ENCODE data around the gene TNFSF15.

Gene TNFSF15

DNA sequence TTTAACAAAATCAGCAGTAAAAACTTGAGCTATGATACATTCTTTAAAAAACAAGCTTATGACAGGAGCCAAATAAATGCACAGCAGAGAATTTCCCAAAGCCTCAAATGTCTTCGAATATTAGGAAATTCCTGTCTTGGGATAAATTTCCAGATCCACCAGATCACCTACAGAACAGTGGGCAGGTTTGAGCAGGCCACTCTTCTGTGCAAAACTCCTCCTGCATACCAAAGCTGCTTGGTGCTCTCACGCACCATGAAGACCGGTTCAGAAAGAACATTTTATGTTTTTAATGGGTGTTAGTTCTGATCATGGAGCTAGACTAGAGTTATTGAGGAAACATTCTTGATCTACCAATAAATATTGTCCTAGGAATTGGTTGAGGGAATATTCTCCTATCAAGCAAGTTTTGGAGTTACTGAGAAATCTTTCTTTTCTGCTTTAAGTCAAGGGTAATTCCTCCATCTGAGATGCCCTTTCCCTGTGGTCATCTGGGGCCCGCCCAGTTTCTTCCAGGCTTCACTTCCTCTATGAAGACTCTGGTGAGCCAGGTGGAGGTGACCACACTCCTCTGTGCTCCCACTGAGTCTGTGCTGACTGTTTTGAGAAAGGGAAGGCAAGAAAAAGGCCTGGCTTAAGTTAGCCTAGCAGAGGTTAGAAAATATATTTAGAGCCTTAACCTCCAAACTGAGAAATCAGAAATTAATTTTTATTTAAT lies 17.9 kb downstream of the TNFSF15 start:
- H3K4me3 Mint-ChIP-seq: no peak overlapping the region
- H3K27me3 Mint-ChIP-seq (ENCODE audit: low read depth): peaks cover 4% of the 10 kb centered on the region
- peaks cover 3% of the 10 kb centered on the region for H3K9me3 Mint-ChIP-seq
- H3K4me1 Mint-ChIP-seq (ENCODE audit: low read depth): peaks cover under 1% of the 10 kb centered on the region
- H3K27ac Mint-ChIP-seq: no peak overlapping the region
- peaks cover 29% of the 10 kb centered on the region for H3K36me3 Mint-ChIP-seq (ENCODE audit: low read depth)

DNA sequence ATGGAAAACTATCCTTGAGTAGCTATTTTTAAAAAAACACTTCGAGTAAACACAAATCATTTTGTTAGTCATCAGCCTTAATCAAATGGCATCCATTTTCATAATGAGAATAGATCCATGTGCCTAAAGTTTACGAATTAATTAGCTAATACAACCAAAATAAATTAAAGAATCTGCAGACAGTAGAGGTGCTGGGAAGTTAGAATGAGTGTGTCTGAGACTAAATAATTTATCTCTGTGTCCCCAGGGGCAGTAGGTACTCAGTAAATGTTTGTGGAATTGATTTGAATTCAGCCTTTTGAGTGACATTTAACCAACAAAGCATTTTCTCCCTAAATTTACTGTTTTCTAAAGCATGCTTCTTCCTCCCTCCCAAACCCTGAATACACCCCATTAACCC lies 18.6 kb downstream of the TNFSF15 start:
- H3K27me3 Mint-ChIP-seq (ENCODE audit: low read depth): peaks cover 4% of the 10 kb centered on the region
- H3K27ac Mint-ChIP-seq: no peak overlapping the region
- peaks cover 3% of the 10 kb centered on the region for H3K9me3 Mint-ChIP-seq
- no peak overlapping the region for H3K4me3 Mint-ChIP-seq
- peaks cover 24% of the 10 kb centered on the region for H3K36me3 Mint-ChIP-seq (ENCODE audit: low read depth)
- H3K4me1 Mint-ChIP-seq (ENCODE audit: low read depth): peaks cover 4% of the 10 kb centered on the region

DNA sequence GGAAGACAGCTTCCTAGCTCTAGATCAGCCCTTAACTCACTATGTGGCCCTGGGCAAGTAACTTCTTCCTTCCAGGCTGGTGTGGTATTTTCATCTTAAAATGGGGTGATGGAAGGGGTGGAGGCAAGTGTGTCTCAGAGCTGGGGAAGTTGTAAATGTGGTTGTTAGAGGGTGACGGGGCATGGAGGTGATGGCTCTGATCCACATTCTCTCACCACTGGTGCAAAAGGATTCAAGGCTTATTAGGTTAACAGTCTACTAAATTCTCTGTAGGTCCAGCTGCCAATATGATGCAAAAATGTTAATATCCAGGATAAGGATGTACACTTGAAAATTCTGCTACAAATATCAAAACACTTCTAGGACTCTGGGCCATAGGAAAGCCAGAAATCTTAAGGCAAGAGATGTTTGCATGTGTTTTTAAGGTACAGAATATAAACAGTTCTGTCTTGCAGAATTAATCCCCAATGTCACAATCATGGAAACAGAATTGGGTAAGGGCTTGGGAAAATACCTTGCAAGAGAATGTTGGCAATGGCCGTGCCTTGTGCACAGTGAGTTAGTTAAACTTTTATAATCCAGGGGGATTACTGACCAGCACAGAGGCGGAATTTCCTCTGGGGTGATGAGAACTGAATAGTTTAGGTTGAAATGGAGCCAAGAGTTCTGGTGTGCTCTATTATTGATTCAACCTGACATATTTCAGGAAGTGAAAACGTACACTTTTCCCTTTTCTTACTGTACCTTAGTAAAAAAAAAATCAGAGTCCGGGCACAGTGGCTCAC lies 19.8 kb downstream of the TNFSF15 start:
- Mint-ChIP-seq H3K27me3 (ENCODE audit: low read depth) (peaks cover 4% of the 10 kb centered on the region), H3K4me1 (ENCODE audit: low read depth) (peaks cover 4% of the 10 kb centered on the region), H3K36me3 (ENCODE audit: low read depth) (peaks cover 16% of the 10 kb centered on the region), H3K27ac (no peak overlapping the region), H3K4me3 (no peak overlapping the region), H3K9me3 (no peaks in the 10 kb centered on the region)

DNA sequence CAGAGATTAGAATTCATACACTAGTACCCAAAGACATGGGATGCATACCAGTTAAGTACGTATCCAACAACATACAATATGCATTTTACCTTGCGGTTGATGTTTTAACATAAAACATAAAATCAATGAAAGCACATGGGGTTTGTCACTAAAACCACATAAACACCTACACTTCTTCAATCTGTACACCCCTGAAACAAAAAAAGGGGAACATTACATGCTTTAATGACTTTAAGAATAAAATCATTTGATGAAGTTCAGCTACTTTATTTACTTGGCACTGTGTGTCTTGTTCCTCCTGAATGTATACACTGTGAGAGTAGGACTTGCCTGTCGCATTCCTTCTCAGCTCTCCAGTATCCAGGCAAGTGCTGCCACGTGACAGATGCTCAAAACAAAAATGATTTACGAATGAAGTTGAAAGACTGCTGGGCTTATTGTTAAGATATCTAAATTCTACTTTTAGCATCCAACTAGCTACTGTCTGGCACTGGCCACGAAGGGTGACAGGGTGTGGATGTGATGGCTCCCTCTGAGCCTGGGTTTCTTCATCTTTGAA lies 21.0 kb downstream of the TNFSF15 start:
- Mint-ChIP-seq H3K4me3 (no peak overlapping the region), H3K27ac (no peak overlapping the region), H3K4me1 (ENCODE audit: low read depth) (peaks cover 4% of the 10 kb centered on the region), H3K36me3 (ENCODE audit: low read depth) (peaks cover 6% of the 10 kb centered on the region), H3K9me3 (no peaks in the 10 kb centered on the region), H3K27me3 (ENCODE audit: low read depth) (peaks cover 4% of the 10 kb centered on the region)

DNA sequence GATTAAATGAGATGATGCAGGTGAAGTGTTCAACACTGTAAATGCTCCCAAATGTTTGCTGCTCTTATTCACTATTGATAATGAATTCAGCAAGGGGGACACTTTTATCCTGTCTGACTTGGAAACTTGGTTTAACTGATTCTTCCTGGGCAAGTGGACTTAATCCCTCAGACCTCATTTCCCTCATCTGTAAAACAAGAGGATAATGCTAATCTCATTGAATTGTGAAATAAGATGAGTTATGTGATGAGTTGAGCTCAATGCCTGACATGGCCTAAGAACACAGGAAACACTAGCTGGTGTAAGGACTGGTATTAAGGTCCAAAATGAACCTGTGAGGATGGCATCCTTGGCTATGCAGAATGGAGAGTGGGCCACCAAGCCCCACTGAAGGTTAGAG lies 23.3 kb downstream of the TNFSF15 start:
- no peaks in the 10 kb centered on the region for H3K9me3 Mint-ChIP-seq
- no peak overlapping the region for H3K27ac Mint-ChIP-seq
- peaks cover 6% of the 10 kb centered on the region for H3K4me1 Mint-ChIP-seq (ENCODE audit: low read depth)
- H3K36me3 Mint-ChIP-seq (ENCODE audit: low read depth): peaks cover 2% of the 10 kb centered on the region
- peaks cover 8% of the 10 kb centered on the region for H3K27me3 Mint-ChIP-seq (ENCODE audit: low read depth)
- H3K4me3 Mint-ChIP-seq: no peak overlapping the region

DNA sequence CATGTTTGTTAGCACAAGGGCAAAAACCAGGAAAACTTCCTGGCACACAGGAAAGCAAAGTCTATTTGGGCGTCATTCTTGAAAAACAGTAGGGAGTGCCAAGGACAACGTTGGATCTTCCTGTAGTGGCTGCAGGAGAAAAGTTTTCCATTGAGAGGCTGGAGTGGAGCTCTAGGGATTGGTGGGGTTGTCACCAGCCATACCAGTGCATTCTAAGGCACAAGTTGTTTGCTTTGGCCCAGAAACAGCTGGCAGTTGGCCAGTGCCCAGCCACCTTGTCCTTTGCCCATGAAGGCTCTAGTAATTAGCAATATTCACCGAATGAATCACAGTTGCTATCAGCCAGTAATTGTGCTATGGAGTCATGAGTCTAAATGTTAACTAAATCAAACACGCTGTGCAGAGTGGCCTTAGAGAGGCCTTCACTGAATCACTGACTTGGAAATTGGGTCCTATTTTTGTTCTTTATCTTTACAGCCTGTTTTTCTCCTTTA lies 26.4 kb downstream of the TNFSF15 start:
- no peak overlapping the region for H3K4me3 Mint-ChIP-seq
- peaks cover 5% of the 10 kb centered on the region for H3K36me3 Mint-ChIP-seq (ENCODE audit: low read depth)
- H3K9me3 Mint-ChIP-seq: no peaks in the 10 kb centered on the region
- peaks cover 11% of the 10 kb centered on the region for H3K27me3 Mint-ChIP-seq (ENCODE audit: low read depth)
- no peak overlapping the region for H3K27ac Mint-ChIP-seq
- peaks cover 25% of the 10 kb centered on the region for H3K4me1 Mint-ChIP-seq (ENCODE audit: low read depth)

DNA sequence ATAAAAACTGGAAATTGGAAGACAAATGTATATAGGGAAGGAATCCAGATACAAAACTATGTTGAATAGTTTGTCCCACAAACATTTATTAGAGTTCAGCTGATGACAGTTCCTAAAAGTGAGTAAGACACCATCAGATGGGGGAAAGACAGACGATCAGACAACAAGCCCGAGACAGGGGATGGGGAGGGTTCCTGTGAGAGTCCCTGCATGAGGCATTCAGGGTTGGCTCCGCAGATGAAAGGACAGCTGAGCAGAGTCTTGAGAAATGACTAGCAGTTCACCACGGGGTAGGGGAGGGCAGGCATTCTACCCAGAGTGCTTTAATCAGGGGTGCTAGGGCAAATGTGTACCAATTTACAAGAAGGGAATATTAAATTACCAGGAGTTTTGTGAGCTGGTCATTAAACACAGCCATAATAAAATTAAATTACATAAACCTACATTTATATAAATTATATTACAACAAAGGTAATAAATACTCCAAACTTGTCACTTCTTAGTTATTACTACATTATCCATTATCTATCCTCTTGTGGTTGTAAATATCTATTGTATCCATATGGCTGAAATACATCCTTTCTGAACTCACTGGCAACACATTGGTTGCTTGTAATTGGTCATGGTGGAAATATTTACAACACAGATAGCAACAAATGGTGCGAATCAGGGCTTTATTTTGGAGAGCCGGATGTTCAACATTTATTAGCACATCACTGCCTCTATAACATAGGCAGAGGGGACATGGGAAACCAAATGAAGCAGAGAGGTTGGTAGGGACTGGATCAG lies 27.8 kb downstream of the TNFSF15 start:
- peaks cover 11% of the 10 kb centered on the region for H3K27me3 Mint-ChIP-seq (ENCODE audit: low read depth)
- H3K4me3 Mint-ChIP-seq: no peak overlapping the region
- H3K36me3 Mint-ChIP-seq (ENCODE audit: low read depth): peaks cover 5% of the 10 kb centered on the region
- no peak overlapping the region for H3K27ac Mint-ChIP-seq
- no peaks in the 10 kb centered on the region for H3K9me3 Mint-ChIP-seq
- peaks cover 28% of the 10 kb centered on the region for H3K4me1 Mint-ChIP-seq (ENCODE audit: low read depth)

DNA sequence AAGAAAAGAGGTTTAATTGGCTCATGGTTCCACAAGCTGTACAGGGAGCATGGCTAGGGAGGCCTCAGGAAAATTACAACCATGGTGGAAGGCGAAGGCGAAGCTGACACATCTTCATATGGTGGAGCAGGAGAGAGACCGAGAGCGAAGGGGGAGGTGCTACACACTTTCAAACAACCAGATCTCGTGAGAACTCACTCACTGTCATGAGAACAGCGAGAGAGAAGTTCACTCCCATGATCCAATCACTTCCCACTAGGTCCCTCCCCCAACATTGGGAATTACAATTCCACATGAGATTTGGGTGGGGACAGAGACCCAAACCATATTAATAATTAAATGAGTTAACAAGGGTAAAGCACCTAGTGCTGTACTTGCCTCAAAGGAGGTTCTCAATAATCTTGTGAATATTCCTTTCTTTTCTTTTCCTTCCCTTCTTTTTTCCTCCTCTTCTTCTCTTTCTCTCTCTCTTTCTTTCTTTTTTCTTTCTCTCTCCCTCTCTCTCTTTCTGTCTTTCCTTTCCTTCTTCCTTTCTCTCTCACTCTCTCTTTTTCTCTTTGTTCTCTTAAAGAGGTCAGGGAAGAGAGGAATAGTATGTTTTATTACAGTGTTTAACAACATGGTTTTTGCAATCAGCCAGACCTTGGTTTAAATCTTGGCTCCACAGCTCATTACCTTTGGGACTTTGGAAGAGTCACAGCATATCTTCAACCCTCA lies 29.0 kb downstream of the TNFSF15 start:
- Mint-ChIP-seq H3K4me3 (no peak overlapping the region), H3K27me3 (ENCODE audit: low read depth) (peaks cover 11% of the 10 kb centered on the region), H3K27ac (no peak overlapping the region), H3K36me3 (ENCODE audit: low read depth) (peaks cover 5% of the 10 kb centered on the region), H3K9me3 (no peaks in the 10 kb centered on the region), H3K4me1 (ENCODE audit: low read depth) (peaks cover 25% of the 10 kb centered on the region)

DNA sequence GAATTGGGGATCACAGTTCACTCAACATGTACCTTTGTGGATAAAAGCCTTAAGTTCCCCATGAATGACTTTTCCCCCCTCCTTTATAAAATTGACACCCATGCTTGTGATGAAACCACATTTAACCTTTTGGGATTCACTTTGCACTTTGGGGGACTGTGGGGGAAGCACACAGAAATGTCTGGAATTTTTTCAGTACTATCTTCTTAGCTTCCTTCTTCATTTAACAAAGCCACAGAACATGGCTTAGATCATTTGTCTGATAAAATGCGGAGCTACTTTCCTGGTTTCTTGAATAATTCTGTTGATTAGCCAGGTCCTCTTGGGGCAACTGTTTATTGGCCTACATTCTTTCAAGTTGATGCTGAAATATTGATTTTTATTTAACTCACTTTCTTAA lies 29.9 kb downstream of the TNFSF15 start:
- H3K9me3 Mint-ChIP-seq: no peaks in the 10 kb centered on the region
- no peak overlapping the region for H3K4me3 Mint-ChIP-seq
- H3K27ac Mint-ChIP-seq: no peak overlapping the region
- H3K27me3 Mint-ChIP-seq (ENCODE audit: low read depth): peaks cover 11% of the 10 kb centered on the region
- H3K36me3 Mint-ChIP-seq (ENCODE audit: low read depth): peaks cover 5% of the 10 kb centered on the region
- H3K4me1 Mint-ChIP-seq (ENCODE audit: low read depth): peaks cover 25% of the 10 kb centered on the region

DNA sequence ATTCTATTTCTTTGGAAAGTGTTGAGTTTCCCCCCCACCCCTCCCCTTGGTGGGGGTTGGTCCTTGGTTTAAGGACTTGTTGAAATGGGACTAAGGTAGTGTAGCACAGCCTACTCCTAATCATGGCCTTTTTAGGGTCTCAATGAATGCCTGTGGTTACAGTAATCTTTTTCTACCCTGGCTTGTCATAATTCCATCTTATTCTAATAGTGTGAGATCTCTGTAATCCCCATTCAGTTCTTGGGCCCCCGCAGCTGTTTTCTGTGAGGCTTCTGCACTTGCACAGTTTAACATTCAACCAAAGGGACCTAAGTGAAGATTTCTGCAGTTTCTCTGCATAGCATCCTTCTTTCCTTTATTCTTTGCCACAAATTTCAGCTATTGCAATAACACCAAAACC lies 30.7 kb downstream of the TNFSF15 start:
- H3K27me3 Mint-ChIP-seq (ENCODE audit: low read depth): peaks cover 11% of the 10 kb centered on the region
- peaks cover 5% of the 10 kb centered on the region for H3K36me3 Mint-ChIP-seq (ENCODE audit: low read depth)
- no peaks in the 10 kb centered on the region for H3K9me3 Mint-ChIP-seq
- H3K4me1 Mint-ChIP-seq (ENCODE audit: low read depth): peaks cover 29% of the 10 kb centered on the region
- no peak overlapping the region for H3K27ac Mint-ChIP-seq
- no peak overlapping the region for H3K4me3 Mint-ChIP-seq

DNA sequence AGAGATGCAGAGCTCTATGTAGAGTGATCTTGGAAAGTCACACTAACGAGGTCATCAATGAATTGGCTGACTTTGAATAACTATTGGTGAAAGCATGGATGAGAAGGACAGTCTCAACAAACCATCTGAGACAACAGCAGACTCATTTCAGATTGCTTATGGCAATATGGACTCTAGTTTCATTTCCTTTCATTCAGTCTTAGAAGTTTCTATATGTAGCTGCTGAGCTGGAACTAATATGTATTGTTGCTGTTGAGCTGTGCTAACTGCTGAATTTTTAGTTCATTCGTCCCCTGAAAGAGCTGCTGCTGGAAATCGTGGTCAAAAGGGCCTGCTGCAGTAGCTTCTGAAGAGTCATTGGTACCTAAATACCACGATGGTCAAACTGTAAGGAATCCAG lies 31.3 kb downstream of the TNFSF15 start:
- H3K9me3 Mint-ChIP-seq: no peaks in the 10 kb centered on the region
- H3K4me1 Mint-ChIP-seq (ENCODE audit: low read depth): peaks cover 29% of the 10 kb centered on the region
- H3K36me3 Mint-ChIP-seq (ENCODE audit: low read depth): peaks cover 5% of the 10 kb centered on the region
- H3K27ac Mint-ChIP-seq: no peak overlapping the region
- H3K27me3 Mint-ChIP-seq (ENCODE audit: low read depth): peaks cover 11% of the 10 kb centered on the region
- peak overlapping the region; percentile 20 for H3K4me3 Mint-ChIP-seq

DNA sequence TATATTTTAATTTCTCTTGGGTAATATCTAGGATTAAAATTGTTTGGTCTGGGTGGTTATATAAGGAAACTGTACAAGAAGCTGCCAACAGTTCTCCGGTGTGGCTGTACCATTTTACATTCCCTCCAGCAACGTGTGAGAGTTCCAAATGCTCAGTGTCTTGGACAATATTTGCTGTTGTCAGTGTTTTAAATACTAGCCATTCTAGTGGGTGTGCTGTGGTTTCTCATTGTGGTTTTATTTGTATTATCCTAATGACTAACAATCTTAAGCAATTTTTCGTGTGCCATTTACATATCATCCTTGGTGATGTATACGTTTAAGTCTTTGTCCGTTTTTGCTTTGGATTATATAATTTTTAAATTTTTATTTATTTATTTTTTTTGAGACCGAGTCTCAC lies 34.0 kb downstream of the TNFSF15 start:
- Mint-ChIP-seq H3K27ac (no peak overlapping the region), H3K36me3 (ENCODE audit: low read depth) (peaks cover 3% of the 10 kb centered on the region), H3K27me3 (ENCODE audit: low read depth) (peaks cover 4% of the 10 kb centered on the region), H3K4me1 (ENCODE audit: low read depth) (peaks cover 24% of the 10 kb centered on the region), H3K9me3 (no peaks in the 10 kb centered on the region), H3K4me3 (no peak overlapping the region)

DNA sequence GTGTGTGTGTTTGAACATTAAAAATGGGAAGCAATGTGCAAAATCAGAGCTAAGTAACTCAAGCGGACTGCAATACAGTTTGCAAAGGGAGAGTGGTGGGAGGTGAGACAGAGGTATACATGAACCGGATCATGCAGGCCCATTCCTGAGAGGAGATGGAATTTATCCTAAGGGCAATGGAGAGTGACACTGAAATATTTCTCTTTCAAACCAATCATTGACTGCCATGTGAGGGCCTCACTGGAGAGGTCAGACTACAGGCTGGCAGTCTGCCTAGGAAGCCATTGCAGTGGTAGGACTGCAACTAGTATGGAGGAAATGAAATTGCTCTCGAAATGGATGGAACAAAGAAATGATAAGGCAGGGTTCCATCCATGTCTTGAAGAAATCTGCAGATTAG lies 34.8 kb downstream of the TNFSF15 start:
- H3K27me3 Mint-ChIP-seq (ENCODE audit: low read depth): peaks cover 3% of the 10 kb centered on the region
- peaks cover 19% of the 10 kb centered on the region for H3K4me1 Mint-ChIP-seq (ENCODE audit: low read depth)
- H3K36me3 Mint-ChIP-seq (ENCODE audit: low read depth): peaks cover 3% of the 10 kb centered on the region
- H3K27ac Mint-ChIP-seq: no peak overlapping the region
- no peak overlapping the region for H3K4me3 Mint-ChIP-seq
- no peaks in the 10 kb centered on the region for H3K9me3 Mint-ChIP-seq

DNA sequence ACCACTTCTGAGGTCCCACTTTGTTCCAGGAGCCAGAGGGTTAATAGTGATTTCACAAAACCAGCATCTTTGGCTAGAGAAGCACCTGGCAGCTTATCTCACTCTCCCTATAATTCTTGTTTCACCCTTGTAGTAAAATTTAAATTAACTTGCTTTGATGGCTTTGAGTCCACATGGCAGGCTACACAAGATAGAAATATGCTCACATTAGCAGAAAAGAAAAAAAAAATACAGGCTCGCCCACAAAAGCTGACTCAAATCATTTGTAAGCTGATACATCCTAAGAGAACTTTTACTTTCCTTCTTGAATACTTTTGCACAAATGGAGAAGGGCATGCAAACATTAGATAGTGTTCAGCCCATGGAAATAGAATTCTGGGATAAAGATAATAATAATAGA lies 36.2 kb downstream of the TNFSF15 start:
- Mint-ChIP-seq H3K4me1 (ENCODE audit: low read depth) (peaks cover 9% of the 10 kb centered on the region), H3K36me3 (ENCODE audit: low read depth) (peaks cover 3% of the 10 kb centered on the region), H3K9me3 (no peaks in the 10 kb centered on the region), H3K4me3 (no peak overlapping the region), H3K27me3 (ENCODE audit: low read depth) (peaks cover 8% of the 10 kb centered on the region), H3K27ac (no peak overlapping the region)

All from T-helper 1 cell treated with Interleukin-12 subunit alpha and Interleukin-12 subunit beta and Interleukin-4 antibody, amounts not matched to agents 30 μg/mL and 1 μg/mL, for 36 hours (primary cell).